PC-3 (cell line): Measurements from ENCODE around the gene CYTH2. TPM values are rescaled to one million over a fixed set of nuclear protein-coding genes. Genes with fewer than 3 reads are reported as not detected.

Source experiments
- ATAC-seq: fragments of 200-7000 bp; cut with Tn5 transposase; 2 replicates; pipeline ENCODE4 v1.9.1; 2020; ENCODE audit warnings: mild to moderate bottlenecking, moderate library complexity
- BruUV-seq: library from RNA; stranded (reverse); fragments of 400-500 nt; replicated peaks from 2 replicates; lab custom pipeline; 2021; lab: Mats Ljungman, UMichigan
- CTCF ChIA-PET: fragments of 300-600 bp; sonication (Branson Sonifier 250); formaldehyde crosslinking; loops from one replicate; lab custom pipeline; 2022; ENCODE audit warnings: antibody characterized with exemption; lab: Charles Lee
- POLR2A ChIA-PET: fragments of 300-600 bp; sonication (Branson Sonifier 250); formaldehyde crosslinking; loops from one replicate; lab custom pipeline; 2022; ENCODE audit warnings: antibody characterized with exemption; ENCODE audit not compliant: unreplicated experiment; lab: Charles Lee
- DNase-seq: peaks from one replicate; pipeline ENCODE4 v3.0.0-alpha.2; 2015
- H2AFZ ChIP-seq: fragments of 300-600 bp; sonication (generic); 2 replicates; pipeline ENCODE4 v1.6.0; 2016; ENCODE audit warnings: antibody characterized with exemption, low read length
- H3F3A ChIP-seq: fragments of 300-600 bp; sonication (generic); one replicate; pipeline ENCODE4 v1.6.0; 2017; ENCODE audit warnings: antibody characterized with exemption, low read length, control low read depth, mild to moderate bottlenecking; ENCODE audit not compliant: unreplicated experiment
- H3K27ac ChIP-seq: fragments of 300-600 bp; sonication (generic); 2 replicates; pipeline ENCODE4 v1.5.1; 2016; ENCODE audit warnings: mild to moderate bottlenecking, low read length
- H3K27me3 ChIP-seq: fragments of 300-600 bp; sonication (generic); 2 replicates; pipeline ENCODE4 v1.6.1; 2016; ENCODE audit warnings: low read length, mixed read lengths
- H3K36me3 ChIP-seq: fragments of 300-600 bp; sonication (generic); 2 replicates; pipeline ENCODE4 v1.6.1; 2016; ENCODE audit warnings: low read depth, mixed run types, low read length, mixed read lengths
- H3K4me1 ChIP-seq: fragments of 300-600 bp; sonication (generic); 2 replicates; pipeline ENCODE4 v1.5.1; 2016; ENCODE audit warnings: low read length; ENCODE audit not compliant: insufficient read depth
- H3K4me2 ChIP-seq: fragments of 300-600 bp; sonication (generic); 2 replicates; pipeline ENCODE4 v1.6.0; 2016; ENCODE audit warnings: low read length
- H3K4me3 ChIP-seq: fragments of 300-600 bp; sonication (generic); 2 replicates; pipeline ENCODE4 v1.5.1; 2016; ENCODE audit warnings: mild to moderate bottlenecking, low read length, mixed read lengths
- H3K79me2 ChIP-seq: fragments of 300-600 bp; sonication (generic); 2 replicates; pipeline ENCODE4 v1.6.1; 2017; ENCODE audit warnings: low read length, mixed read lengths
- H3K9ac ChIP-seq: fragments of 300-600 bp; sonication (generic); 2 replicates; pipeline ENCODE4 v1.6.0; 2016; ENCODE audit warnings: mild to moderate bottlenecking, low read length
- H3K9me2 ChIP-seq: fragments of 300-600 bp; sonication (generic); replicated peaks from 2 replicates; pipeline ENCODE4 v1.6.1; 2016; ENCODE audit warnings: mixed run types, low read length, mixed read lengths
- H3K9me3 ChIP-seq: fragments of 300-600 bp; sonication (generic); 2 replicates; pipeline ENCODE4 v1.6.1; 2016; ENCODE audit warnings: low read length, mixed read lengths
- H4K20me1 ChIP-seq: fragments of 300-600 bp; sonication (generic); 2 replicates; pipeline ENCODE4 v1.6.1; 2016; ENCODE audit warnings: low read length, mixed read lengths
- EZH2 ChIP-seq: fragments of 300-600 bp; sonication (generic); IDR thresholded peaks from one replicate; pipeline ENCODE4 v1.6.1; 2017; ENCODE audit warnings: antibody characterized with exemption, mild to moderate bottlenecking, low read length; ENCODE audit not compliant: unreplicated experiment
- EZH2phosphoT487 ChIP-seq: fragments of 300-600 bp; sonication (generic); IDR thresholded peaks from 2 replicates; pipeline ENCODE4 v1.6.1; 2018; ENCODE audit warnings: mild to moderate bottlenecking, antibody characterized with exemption, low read length, borderline replicate concordance
- intact Hi-C: fragments of 100-400 bp; cut with micrococcal nuclease; formaldehyde crosslinking; loops from 2 replicates; pipeline ENCODE4 v1.9.0; 2023
- total RNA-seq: library from RNA; depleted of rRNA; stranded (reverse); fragments of >200 nt; gene quantifications from 2 replicates; pipeline ENCODE4 v1.2.3, GENCODE V29; 2014
- TF ChIP-seq, protein P1 (sequence below): fragments of 300-600 bp; sonication (generic); conservative IDR thresholded peaks from 2 replicates; pipeline ENCODE4 v1.5.1; 2017; ENCODE audit warnings: antibody characterized with exemption, low read depth, mild to moderate bottlenecking, low read length

The CYTH2 gene
- total RNA-seq, 1 experiment from 2014 or later = 50.5 TPM

DNA sequence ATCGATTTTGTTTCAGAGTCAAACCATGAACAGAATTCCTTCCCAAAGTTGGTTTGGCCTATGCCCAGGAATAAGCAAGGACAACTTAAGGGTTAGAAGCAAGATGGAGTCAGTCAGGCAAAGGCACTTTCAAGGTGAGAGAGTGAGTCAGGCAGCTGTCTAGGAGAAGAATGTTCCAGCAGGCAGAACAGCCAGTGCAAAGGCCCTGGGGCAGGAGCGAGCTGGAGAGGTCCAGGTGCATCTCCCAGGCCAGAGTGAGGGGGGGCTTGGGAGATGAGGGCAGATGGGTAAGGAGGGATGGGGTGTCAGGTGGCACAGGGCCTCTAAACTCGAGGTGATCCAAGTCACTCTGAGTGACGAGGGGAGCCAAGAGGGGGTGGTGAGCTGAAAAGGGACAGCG is 32.6 kb upstream of the CYTH2 start:
- DNase-seq = no peak
- Histone ChIP-seq H3K9ac (no peak overlapping the region), H3K4me2 (no peak overlapping the region), H2AFZ (no peak overlapping the region), H3K9me3 (no peaks in the 10 kb centered on the region), H3K4me1 (no peaks in the 10 kb centered on the region), H3F3A (no peaks in the 10 kb centered on the region), H4K20me1 (no peaks in the 10 kb centered on the region), H3K27me3 (no peaks in the 10 kb centered on the region), H3K4me3 (no peak overlapping the region), H3K27ac (no peak overlapping the region), H3K9me2 (no peaks in the 10 kb centered on the region), H3K79me2 (no peaks in the 10 kb centered on the region), H3K36me3 (no peaks in the 10 kb centered on the region)
- TF ChIP-seq, protein P1, sequence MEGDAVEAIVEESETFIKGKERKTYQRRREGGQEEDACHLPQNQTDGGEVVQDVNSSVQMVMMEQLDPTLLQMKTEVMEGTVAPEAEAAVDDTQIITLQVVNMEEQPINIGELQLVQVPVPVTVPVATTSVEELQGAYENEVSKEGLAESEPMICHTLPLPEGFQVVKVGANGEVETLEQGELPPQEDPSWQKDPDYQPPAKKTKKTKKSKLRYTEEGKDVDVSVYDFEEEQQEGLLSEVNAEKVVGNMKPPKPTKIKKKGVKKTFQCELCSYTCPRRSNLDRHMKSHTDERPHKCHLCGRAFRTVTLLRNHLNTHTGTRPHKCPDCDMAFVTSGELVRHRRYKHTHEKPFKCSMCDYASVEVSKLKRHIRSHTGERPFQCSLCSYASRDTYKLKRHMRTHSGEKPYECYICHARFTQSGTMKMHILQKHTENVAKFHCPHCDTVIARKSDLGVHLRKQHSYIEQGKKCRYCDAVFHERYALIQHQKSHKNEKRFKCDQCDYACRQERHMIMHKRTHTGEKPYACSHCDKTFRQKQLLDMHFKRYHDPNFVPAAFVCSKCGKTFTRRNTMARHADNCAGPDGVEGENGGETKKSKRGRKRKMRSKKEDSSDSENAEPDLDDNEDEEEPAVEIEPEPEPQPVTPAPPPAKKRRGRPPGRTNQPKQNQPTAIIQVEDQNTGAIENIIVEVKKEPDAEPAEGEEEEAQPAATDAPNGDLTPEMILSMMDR = no peak
- no peak for TF ChIP-seq EZH2phosphoT487
- no peak for TF ChIP-seq EZH2
- ChIA-PET POLR2A (no interaction called here), CTCF (no interaction called here)
- intact Hi-C loops = no loop called here
- BruUV-seq = no TSS peak
- ATAC-seq = no peak

DNA sequence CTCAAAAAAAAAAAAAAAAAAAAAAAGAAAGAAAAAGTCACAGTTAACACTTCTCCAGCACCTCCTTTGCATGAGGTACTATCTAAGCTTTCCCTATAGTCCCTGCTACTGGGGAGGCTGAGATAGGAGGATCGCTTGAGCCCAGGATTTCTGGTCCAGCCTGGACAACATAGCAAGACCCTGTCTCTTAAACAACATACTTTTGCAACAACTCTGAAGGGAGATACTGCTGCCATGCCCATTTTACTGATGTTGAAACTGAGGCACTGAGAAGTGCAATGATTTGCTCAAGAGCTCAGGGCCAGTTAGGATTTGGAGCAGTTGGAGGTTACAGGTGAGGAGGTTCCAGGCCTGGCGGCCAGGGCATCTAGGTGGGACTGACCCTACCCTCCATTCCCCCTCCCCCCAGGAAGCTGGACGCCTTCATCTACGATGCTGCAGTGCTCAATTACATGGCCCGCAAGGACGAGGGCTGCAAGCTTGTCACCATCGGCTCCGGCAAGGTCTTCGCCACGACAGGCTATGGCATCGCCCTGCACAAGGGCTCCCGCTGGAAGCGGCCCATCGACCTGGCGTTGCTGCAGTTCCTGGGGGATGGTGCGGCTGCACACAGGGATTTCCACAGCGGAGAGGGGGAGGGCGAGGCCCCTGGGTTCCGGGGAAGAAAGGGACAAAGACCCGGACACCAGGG is 27.7 kb upstream of the CYTH2 start:
- Histone ChIP-seq H3K4me2 (no peak overlapping the region), H3K36me3 (no peaks in the 10 kb centered on the region), H3K9me3 (no peaks in the 10 kb centered on the region), H3K9ac (no peak overlapping the region), H4K20me1 (no peaks in the 10 kb centered on the region), H2AFZ (no peak overlapping the region), H3K9me2 (no peaks in the 10 kb centered on the region), H3K4me3 (no peak overlapping the region), H3K27ac (no peak overlapping the region), H3F3A (no peaks in the 10 kb centered on the region), H3K79me2 (peaks cover 7% of the 10 kb centered on the region), H3K27me3 (no peaks in the 10 kb centered on the region), H3K4me1 (peaks cover 11% of the 10 kb centered on the region; the same call in 1 of the 2 replicates)
- no TSS peak for BruUV-seq
- DNase-seq (no peak), ATAC-seq (no peak)
- CTCF ChIA-PET = no interaction called here
- no peak for TF ChIP-seq EZH2phosphoT487
- TF ChIP-seq EZH2 = no peak
- TF ChIP-seq, protein P1 = no peak
- POLR2A ChIA-PET = no interaction called here
- intact Hi-C loops = no loop called here
